Smooth muscle cell of the umbilical artery (primary cell): ENCODE data around the gene EIF3I. TPM values are rescaled to one million over a fixed set of nuclear protein-coding genes. Genes with fewer than 3 reads are reported as not detected.

Experiments used
- total RNA-seq: library from RNA; depleted of rRNA; stranded (reverse); fragments of >200 nt; gene quantifications from 2 replicates; pipeline ENCODE4 v1.2.3, GENCODE V29; 2014

The EIF3I gene
- total RNA-seq: 278 and 316 TPM in 2 replicates

GRCh38 chr1:32221980-32222755 lies at the start of gene EIF3I, which contains the start of gene TMEM234:
Gene EIF3I, plus strand, starts transcription at chr1:32222407. Its CDS starts 35 bp downstream, at chr1:32222442.
Gene TMEM234, minus strand, starts transcription at chr1:32222353. Its CDS starts 31 bp downstream, at chr1:32222322.

GRCh38 chr1:32179443-32180185 lies 42.6 kb upstream of the EIF3I start, which contains the start of gene TXLNA:
Gene TXLNA, plus strand, starts transcription at chr1:32179675. Its CDS starts 671 bp downstream, at chr1:32180346.

GRCh38 chr1:32200226-32201010 lies 21.8 kb upstream of the EIF3I start, which contains the start of gene CCDC28B:
Gene CCDC28B, plus strand, starts transcription at chr1:32200595. Its CDS starts 1,341 bp downstream, at chr1:32201936.

GRCh38 chr1:32205401-32206370 lies 16.5 kb upstream of the EIF3I start, which contains the start of gene IQCC:
Gene IQCC, plus strand, starts transcription at chr1:32205671. Its CDS starts 11 bp downstream, at chr1:32205682.

GRCh38 chr1:32208891-32209328 lies 13.3 kb upstream of the EIF3I start, which contains the start of gene DCDC2B:
Gene DCDC2B, plus strand, starts transcription at chr1:32209089. Its CDS starts 5 bp downstream, at chr1:32209094.

GRCh38 chr1:32246888-32247273 lies 24.7 kb downstream of the EIF3I start, which contains the start of gene FAM167B:
Gene FAM167B, plus strand, starts transcription at chr1:32247222. Its CDS starts 200 bp downstream, at chr1:32247422.

GRCh38 chr1:32250893-32251716 lies 28.9 kb downstream of the EIF3I start, which contains the start of gene LCK:
Gene LCK, plus strand, starts transcription at chr1:32251265. Its CDS starts 23,065 bp downstream, at chr1:32274330.

Other genes with a start within 250 kb of the EIF3I start
- 47.8 and 94.2 TPM in 2 replicates for gene KHDRBS1, start 208.5 kb upstream of the EIF3I start, total RNA-seq
- gene TMEM39B, start 149.5 kb upstream of the EIF3I start, total RNA-seq: 3.6 and 6.0 TPM in 2 replicates
- gene KPNA6, start 114.4 kb upstream of the EIF3I start, total RNA-seq: 38.3 and 52.5 TPM in 2 replicates
- gene TXLNA, start 42.7 kb upstream of the EIF3I start, total RNA-seq: 73.9 and 85.5 TPM in 2 replicates
- gene CCDC28B, start 21.8 kb upstream of the EIF3I start, total RNA-seq: 12.8 and 15.4 TPM in 2 replicates
- gene IQCC, start 16.7 kb upstream of the EIF3I start, total RNA-seq: 0.97 and 2.1 TPM in 2 replicates
- gene DCDC2B, start 13.3 kb upstream of the EIF3I start, total RNA-seq: not detected in 2 replicates
- 17.0 and 18.1 TPM in 2 replicates for gene TMEM234, start 54 bp upstream of the EIF3I start, total RNA-seq
- 0.78 TPM in 1 of 2 replicates, not detected in the other for gene FAM167B, start 24.8 kb downstream of the EIF3I start, total RNA-seq
- not detected in 2 replicates for gene LCK, start 28.9 kb downstream of the EIF3I start, total RNA-seq
- 75.1 and 78.2 TPM in 2 replicates for gene HDAC1, start 69.7 kb downstream of the EIF3I start, total RNA-seq
- gene MARCKSL1, start 113.8 kb downstream of the EIF3I start, total RNA-seq: 28.5 and 46.6 TPM in 2 replicates
- gene FAM229A, start 140.1 kb downstream of the EIF3I start, total RNA-seq: 0.83 and 1.2 TPM in 2 replicates
- gene TSSK3, start 140.1 kb downstream of the EIF3I start, total RNA-seq: 0.30 TPM in 1 of 2 replicates, not detected in the other
- gene BSDC1, start 172.0 kb downstream of the EIF3I start, total RNA-seq: 71.9 and 76.3 TPM in 2 replicates
- under 0.01 TPM in 2 replicates for gene ZBTB8B, start 242.7 kb downstream of the EIF3I start, total RNA-seq